Stomach (tissue), 4 donors: ENCODE data around the gene PRKCG.

Experiments used
- EP300 ChIP-seq: sonication (generic); formaldehyde crosslinking; IDR thresholded peaks from one replicate; pipeline ENCODE4 v1.6.1; 2017; ENCODE audit warnings: antibody characterized with exemption
- POLR2A ChIP-seq, 4 donors: fragments of 450-650 bp; IDR thresholded peaks; one replicate each; pipeline ENCODE4 v1.6.1; 2016; ENCODE audit warnings: antibody characterized with exemption in 4 of 4, control low read depth in 2 of 4, mild to moderate bottlenecking in 1 of 4, moderate library complexity in 1 of 4
- TF ChIP-seq, protein P1 (sequence below), 7 experiments: fragments of 450-650 bp in 4 of 7; fragments of 200-600 bp in 3 of 7; sonication (generic) in 3 of 7; IDR thresholded peaks; one replicate each; pipeline ENCODE4 v1.5.1; 2016 to 2019; ENCODE audit warnings: antibody characterized with exemption in 7 of 7, control low read depth in 2 of 7, mild to moderate bottlenecking in 1 of 7

DNA sequence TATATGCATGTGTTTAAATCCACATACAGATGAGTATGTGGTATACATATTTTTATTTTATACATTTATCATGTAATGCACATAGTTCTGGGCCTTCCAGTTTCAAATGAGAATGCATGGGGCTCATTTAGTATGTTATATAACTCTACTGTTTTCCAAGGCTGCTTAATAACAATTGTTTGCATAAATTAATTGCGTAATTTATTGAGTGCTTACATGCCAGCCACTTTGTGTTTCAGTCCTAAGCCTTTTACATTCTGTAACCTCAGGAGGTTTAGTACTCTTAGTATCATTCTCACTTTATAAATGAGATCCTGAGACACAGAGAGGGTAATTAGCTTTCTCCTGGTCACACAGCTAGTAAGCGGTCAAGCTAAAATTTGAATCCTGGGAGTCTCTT, 64.0 kb downstream of the PRKCG start:
- TF ChIP-seq, protein P1, sequence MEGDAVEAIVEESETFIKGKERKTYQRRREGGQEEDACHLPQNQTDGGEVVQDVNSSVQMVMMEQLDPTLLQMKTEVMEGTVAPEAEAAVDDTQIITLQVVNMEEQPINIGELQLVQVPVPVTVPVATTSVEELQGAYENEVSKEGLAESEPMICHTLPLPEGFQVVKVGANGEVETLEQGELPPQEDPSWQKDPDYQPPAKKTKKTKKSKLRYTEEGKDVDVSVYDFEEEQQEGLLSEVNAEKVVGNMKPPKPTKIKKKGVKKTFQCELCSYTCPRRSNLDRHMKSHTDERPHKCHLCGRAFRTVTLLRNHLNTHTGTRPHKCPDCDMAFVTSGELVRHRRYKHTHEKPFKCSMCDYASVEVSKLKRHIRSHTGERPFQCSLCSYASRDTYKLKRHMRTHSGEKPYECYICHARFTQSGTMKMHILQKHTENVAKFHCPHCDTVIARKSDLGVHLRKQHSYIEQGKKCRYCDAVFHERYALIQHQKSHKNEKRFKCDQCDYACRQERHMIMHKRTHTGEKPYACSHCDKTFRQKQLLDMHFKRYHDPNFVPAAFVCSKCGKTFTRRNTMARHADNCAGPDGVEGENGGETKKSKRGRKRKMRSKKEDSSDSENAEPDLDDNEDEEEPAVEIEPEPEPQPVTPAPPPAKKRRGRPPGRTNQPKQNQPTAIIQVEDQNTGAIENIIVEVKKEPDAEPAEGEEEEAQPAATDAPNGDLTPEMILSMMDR (IDR thresholded peaks at IDR 0.05) = no peak
- TF ChIP-seq EP300 = no peak
- TF ChIP-seq POLR2A (IDR thresholded peaks at IDR 0.05) = no peak
